OCI-LY1 (cell line): ENCODE results near the gene CRYGA.

Experiments used
- H2AFZ ChIP-seq: fragments of 200-600 bp; sonication (generic), shearing (Covaris generic); 2 replicates; pipeline ENCODE4 v1.6.0; 2014; ENCODE audit warnings: antibody characterized with exemption, mild to moderate bottlenecking, low read length
- H3F3A ChIP-seq: fragments of 200-600 bp; sonication (generic), shearing (Covaris generic); 2 replicates; pipeline ENCODE4 v1.6.0; 2014; ENCODE audit warnings: mild to moderate bottlenecking, antibody characterized with exemption, low read length, moderate library complexity; ENCODE audit not compliant: insufficient read depth
- H3K27ac ChIP-seq: fragments of 200-600 bp; sonication (generic); 2 replicates; pipeline ENCODE4 v1.5.1; 2014; ENCODE audit warnings: low read length, mixed run types, mild to moderate bottlenecking, low read depth; ENCODE audit not compliant: poor library complexity, severe bottlenecking
- H3K27me3 ChIP-seq: fragments of 200-600 bp; sonication (generic); 2 replicates; pipeline ENCODE4 v1.6.0; 2014; ENCODE audit warnings: antibody characterized with exemption, mild to moderate bottlenecking, low read length, moderate library complexity; ENCODE audit not compliant: insufficient read depth
- H3K36me3 ChIP-seq: fragments of 200-600 bp; sonication (generic); 2 replicates; pipeline ENCODE4 v1.6.1; 2014; ENCODE audit warnings: mild to moderate bottlenecking, antibody characterized with exemption, low read length, moderate library complexity, mixed read lengths; ENCODE audit not compliant: insufficient read depth
- H3K4me1 ChIP-seq: fragments of 200-600 bp; sonication (generic); 2 replicates; pipeline ENCODE4 v1.5.1; 2014; ENCODE audit warnings: mild to moderate bottlenecking, low read length, moderate library complexity; ENCODE audit not compliant: insufficient read depth, severe bottlenecking
- H3K4me2 ChIP-seq: fragments of 200-600 bp; sonication (generic), shearing (Covaris generic); 2 replicates; pipeline ENCODE4 v1.6.1; 2014; ENCODE audit warnings: low read length
- H3K4me3 ChIP-seq: fragments of 200-600 bp; sonication (generic); 2 replicates; pipeline ENCODE4 v1.5.1; 2014; ENCODE audit warnings: low read length, low read depth, mild to moderate bottlenecking, mixed read lengths; ENCODE audit not compliant: poor library complexity, severe bottlenecking
- H3K79me2 ChIP-seq: fragments of 200-600 bp; shearing (Covaris generic); 2 replicates; pipeline ENCODE4 v1.6.1; 2016; ENCODE audit warnings: mixed run types, low read length, mixed read lengths; ENCODE audit not compliant: insufficient read depth
- H3K9ac ChIP-seq: fragments of 200-600 bp; sonication (generic), shearing (Covaris generic); 2 replicates; pipeline ENCODE4 v1.6.1; 2014; ENCODE audit warnings: mild to moderate bottlenecking, low read length, mixed read lengths
- H3K9me2 ChIP-seq: fragments of 200-600 bp; sonication (generic), shearing (Covaris generic); 2 replicates; pipeline ENCODE4 v1.6.1; 2014; ENCODE audit warnings: low read depth, mild to moderate bottlenecking, low read length, mixed read lengths
- H3K9me3 ChIP-seq: fragments of 200-600 bp; shearing (Covaris generic); 2 replicates; pipeline ENCODE4 v1.6.1; 2014; ENCODE audit warnings: low read length, mixed read lengths
- H4K20me1 ChIP-seq: fragments of 200-600 bp; sonication (generic), shearing (Covaris generic); 2 replicates; pipeline ENCODE4 v1.6.0; 2016; ENCODE audit warnings: mild to moderate bottlenecking, low read length; ENCODE audit not compliant: insufficient read depth
- EZH2 ChIP-seq: fragments of 200-600 bp; sonication (generic), shearing (Covaris generic); IDR thresholded peaks from 2 replicates; pipeline ENCODE4 v1.8.0; 2017; ENCODE audit warnings: borderline replicate concordance, mixed run types, mild to moderate bottlenecking, antibody characterized with exemption, low read length, moderate library complexity, mixed read lengths
- TF ChIP-seq, protein P1 (sequence below): fragments of 200-600 bp; sonication (generic), shearing (Covaris generic); IDR thresholded peaks from 2 replicates; pipeline ENCODE4 v1.5.1; 2017; ENCODE audit warnings: mild to moderate bottlenecking, antibody characterized with exemption, low read length, moderate library complexity, mixed read lengths

CRYGA gene

DNA sequence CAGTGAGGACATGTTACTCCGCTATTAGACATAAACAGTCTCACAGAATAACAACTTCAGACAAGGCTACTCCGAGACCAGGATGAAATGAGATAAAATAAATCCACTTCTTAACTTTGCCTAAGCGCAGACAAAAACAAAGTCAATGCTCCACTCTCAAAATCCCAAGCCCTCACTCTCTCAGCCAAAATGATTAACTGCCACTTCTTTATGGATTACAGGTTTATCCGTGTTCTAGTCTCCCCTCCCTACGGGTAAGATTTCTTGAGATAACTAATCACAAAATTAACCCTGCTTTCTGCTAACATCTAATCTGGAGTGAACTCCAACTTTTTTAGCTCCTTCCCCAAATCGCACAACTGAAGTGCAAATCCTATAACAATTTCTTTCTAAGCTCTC is 32.7 kb downstream of the CRYGA start:
- Histone ChIP-seq H3K9ac (no peak overlapping the region), H4K20me1 (no peaks in the 10 kb centered on the region), H2AFZ (no peak overlapping the region), H3K4me1 (no peaks in the 10 kb centered on the region), H3F3A (no peaks in the 10 kb centered on the region), H3K4me3 (no peak overlapping the region), H3K9me3 (no peaks in the 10 kb centered on the region), H3K9me2 (no peaks in the 10 kb centered on the region), H3K27me3 (no peaks in the 10 kb centered on the region), H3K36me3 (no peaks in the 10 kb centered on the region), H3K79me2 (no peaks in the 10 kb centered on the region), H3K4me2 (no peak overlapping the region), H3K27ac (no peak overlapping the region)
- no peak for TF ChIP-seq EZH2
- TF ChIP-seq, protein P1, sequence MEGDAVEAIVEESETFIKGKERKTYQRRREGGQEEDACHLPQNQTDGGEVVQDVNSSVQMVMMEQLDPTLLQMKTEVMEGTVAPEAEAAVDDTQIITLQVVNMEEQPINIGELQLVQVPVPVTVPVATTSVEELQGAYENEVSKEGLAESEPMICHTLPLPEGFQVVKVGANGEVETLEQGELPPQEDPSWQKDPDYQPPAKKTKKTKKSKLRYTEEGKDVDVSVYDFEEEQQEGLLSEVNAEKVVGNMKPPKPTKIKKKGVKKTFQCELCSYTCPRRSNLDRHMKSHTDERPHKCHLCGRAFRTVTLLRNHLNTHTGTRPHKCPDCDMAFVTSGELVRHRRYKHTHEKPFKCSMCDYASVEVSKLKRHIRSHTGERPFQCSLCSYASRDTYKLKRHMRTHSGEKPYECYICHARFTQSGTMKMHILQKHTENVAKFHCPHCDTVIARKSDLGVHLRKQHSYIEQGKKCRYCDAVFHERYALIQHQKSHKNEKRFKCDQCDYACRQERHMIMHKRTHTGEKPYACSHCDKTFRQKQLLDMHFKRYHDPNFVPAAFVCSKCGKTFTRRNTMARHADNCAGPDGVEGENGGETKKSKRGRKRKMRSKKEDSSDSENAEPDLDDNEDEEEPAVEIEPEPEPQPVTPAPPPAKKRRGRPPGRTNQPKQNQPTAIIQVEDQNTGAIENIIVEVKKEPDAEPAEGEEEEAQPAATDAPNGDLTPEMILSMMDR: no peak

DNA sequence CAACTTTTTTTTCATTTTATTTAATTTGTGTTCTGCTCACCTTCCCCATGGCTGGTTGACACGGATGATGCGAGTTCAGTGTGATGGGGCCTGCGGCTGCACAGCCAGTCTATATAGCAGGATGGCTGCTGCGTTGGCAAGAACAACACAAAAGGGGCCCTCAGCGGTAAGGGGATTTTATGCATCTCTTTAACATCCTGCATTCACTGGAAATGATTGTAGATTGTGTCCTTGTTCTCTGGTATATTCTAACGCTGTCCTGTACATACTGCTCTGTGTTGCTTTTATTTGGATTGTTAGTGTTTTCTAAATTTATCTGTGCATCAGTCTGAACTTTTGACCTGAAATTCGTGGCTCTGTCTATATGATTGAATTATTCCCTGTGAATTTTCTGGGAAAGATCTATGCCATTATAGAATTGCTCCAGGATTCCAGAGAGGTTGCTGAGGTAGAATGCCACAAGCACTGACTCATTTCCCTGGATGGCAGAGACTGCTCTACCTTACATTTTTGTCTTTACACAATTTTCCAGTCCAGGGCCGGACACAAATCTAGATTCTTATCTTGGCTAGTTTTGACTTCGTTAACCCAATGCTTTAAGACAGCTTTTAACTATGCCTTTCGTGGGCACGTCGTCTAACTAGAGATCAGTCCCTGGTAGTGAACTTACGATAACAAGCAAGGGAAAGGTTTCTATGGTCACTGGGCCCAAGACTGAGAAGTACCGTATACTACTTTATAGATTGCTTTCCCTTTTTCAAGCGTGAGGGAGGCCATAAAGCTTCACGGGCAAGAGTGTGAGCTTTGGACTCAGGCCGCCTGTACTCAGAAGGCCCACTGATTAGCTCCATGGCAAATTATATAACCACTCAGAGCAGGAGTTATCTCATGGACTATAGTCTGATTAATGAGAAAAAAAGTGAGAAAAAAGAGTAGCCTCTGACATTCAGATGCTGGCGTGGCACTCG is 33.4 kb downstream of the CRYGA start, which contains the start of gene CRYGC:
TSS of gene CRYGC (minus strand) at position 85 of the 968 bp plus-strand sequence. CDS start at position 49, 36 bp downstream.
- no peaks in the 10 kb centered on the region for H3K27me3 ChIP-seq
- no peaks in the 10 kb centered on the region for H3K4me1 ChIP-seq
- H3K79me2 ChIP-seq: no peaks in the 10 kb centered on the region
- H3F3A ChIP-seq: no peaks in the 10 kb centered on the region
- H4K20me1 ChIP-seq: no peaks in the 10 kb centered on the region
- no peak within 1 kb of the TSS for H3K27ac ChIP-seq
- TF ChIP-seq EZH2: no peak
- TF ChIP-seq, protein P1: no peak
- H3K4me2 ChIP-seq: no peak within 1 kb of the TSS
- no peaks in the 10 kb centered on the region for H3K36me3 ChIP-seq
- no peak within 1 kb of the TSS for H3K4me3 ChIP-seq
- no peaks in the 10 kb centered on the region for H3K9me3 ChIP-seq
- no peak within 1 kb of the TSS for H2AFZ ChIP-seq
- no peaks in the 10 kb centered on the region for H3K9me2 ChIP-seq
- H3K9ac ChIP-seq: no peak within 1 kb of the TSS

DNA sequence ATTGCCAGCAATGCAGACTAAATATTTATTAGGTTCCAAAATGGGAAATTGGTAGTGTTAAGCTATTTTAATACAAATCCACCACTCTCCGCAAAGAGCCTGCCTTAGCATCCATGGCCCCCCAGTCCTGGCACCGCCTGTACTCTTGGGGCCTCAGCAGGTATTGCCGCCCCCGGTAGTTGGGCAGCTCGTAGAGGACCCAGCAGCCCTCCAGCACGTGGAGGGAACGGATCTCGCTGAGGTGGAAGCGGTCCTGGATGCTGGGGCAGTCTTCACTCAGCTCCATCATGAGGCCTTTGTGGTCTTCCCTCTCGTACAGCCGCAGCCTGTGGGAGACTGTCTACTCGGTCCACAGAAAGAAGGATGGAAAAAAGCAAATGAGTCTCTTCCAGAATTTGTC is 35.3 kb downstream of the CRYGA start:
- Histone ChIP-seq H3K4me3 (no peak overlapping the region), H2AFZ (no peak overlapping the region), H3K36me3 (no peaks in the 10 kb centered on the region), H3K9ac (no peak overlapping the region), H4K20me1 (no peaks in the 10 kb centered on the region), H3K4me1 (no peaks in the 10 kb centered on the region), H3K27me3 (no peaks in the 10 kb centered on the region), H3K4me2 (no peak overlapping the region), H3K9me3 (no peaks in the 10 kb centered on the region), H3F3A (no peaks in the 10 kb centered on the region), H3K9me2 (no peaks in the 10 kb centered on the region), H3K27ac (no peak overlapping the region), H3K79me2 (no peaks in the 10 kb centered on the region)
- TF ChIP-seq, protein P1: no peak
- TF ChIP-seq EZH2: no peak
